Endothelial cell of umbilical vein (primary cell): Measurements from ENCODE around the gene TMEM132E.

ENCODE experiments used
- MYC ChIP-seq: IDR thresholded peaks from one replicate; pipeline ENCODE4 v1.6.1; 2011; ENCODE audit warnings: mild to moderate bottlenecking, low read depth, low read length
- POLR2A ChIP-seq: IDR thresholded peaks from 2 replicates; pipeline ENCODE4 v1.6.1; 2012; ENCODE audit warnings: low read depth, mild to moderate bottlenecking, control low read depth, low read length
- POLR2AphosphoS5 ChIP-seq: IDR thresholded peaks from 2 replicates; pipeline ENCODE4 v1.6.1; 2012; ENCODE audit warnings: low read depth, mild to moderate bottlenecking, control low read depth, low read length, moderate library complexity; ENCODE audit not compliant: insufficient read depth
- TF ChIP-seq, protein P1 (sequence below), 2 donors: IDR thresholded peaks; 1 replicate in 1 of 2; 2 replicates in 1 of 2; pipeline ENCODE4 v1.5.1; 2011; ENCODE audit warnings: low read length in 2 of 2, mild to moderate bottlenecking in 2 of 2, moderate library complexity in 2 of 2, control low read depth in 1 of 2, inconsistent platforms in 1 of 2, low read depth in 1 of 2; ENCODE audit not compliant: insufficient read depth in 1 of 2; ENCODE audit errors: extremely low read depth in 1 of 2

DNA sequence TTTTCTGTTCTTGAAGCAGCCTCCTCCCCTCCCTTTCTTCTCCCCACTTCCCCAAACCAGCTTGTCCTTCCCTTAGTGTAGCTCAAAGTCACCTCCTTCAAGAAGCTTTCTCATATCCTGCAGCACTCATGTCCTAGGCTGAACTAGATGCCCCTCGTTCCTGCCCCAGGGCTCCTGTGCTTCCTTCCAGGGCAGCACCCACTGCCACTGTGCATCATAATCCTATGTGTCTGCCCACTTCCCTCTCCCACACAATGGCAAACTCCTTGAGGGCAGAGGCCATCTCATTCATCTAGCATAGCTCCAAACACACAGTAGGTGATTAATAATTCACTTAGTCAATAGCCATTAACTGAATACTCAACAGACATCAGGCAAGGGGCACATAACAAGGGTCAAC lies 6.9 kb upstream of the TMEM132E start:
- TF ChIP-seq, protein P1, sequence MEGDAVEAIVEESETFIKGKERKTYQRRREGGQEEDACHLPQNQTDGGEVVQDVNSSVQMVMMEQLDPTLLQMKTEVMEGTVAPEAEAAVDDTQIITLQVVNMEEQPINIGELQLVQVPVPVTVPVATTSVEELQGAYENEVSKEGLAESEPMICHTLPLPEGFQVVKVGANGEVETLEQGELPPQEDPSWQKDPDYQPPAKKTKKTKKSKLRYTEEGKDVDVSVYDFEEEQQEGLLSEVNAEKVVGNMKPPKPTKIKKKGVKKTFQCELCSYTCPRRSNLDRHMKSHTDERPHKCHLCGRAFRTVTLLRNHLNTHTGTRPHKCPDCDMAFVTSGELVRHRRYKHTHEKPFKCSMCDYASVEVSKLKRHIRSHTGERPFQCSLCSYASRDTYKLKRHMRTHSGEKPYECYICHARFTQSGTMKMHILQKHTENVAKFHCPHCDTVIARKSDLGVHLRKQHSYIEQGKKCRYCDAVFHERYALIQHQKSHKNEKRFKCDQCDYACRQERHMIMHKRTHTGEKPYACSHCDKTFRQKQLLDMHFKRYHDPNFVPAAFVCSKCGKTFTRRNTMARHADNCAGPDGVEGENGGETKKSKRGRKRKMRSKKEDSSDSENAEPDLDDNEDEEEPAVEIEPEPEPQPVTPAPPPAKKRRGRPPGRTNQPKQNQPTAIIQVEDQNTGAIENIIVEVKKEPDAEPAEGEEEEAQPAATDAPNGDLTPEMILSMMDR (IDR thresholded peaks at IDR 0.05; ENCODE audit: extremely low read depth in 1 of 2, insufficient read depth in 1 of 2, low read depth in 1 of 2, low read length in 2 of 2) = no peak
- TF ChIP-seq POLR2A (no peak), MYC (no peak), POLR2AphosphoS5 (no peak)
